ENCODE data around the gene TUBA3D. TPM values are rescaled to one million over a fixed set of nuclear protein-coding genes. Genes with fewer than 3 reads are reported as not detected.

Gene TUBA3D
- total and polyA plus RNA-seq, 2 of the 13 experiments (the other 11 are each of a cell fraction or from before 2014, with no cell fraction given), result not detected

- TF ChIP-seq NPAS2 (CRISPR knock-in tag; IDR thresholded peaks at IDR 0.05; ENCODE audit: borderline replicate concordance) (no peak), BORCS8-MEF2B (CRISPR knock-in tag; IDR thresholded peaks at IDR 0.05) (peak; percentile 7; the same call in 1 of the 2 replicates), MEIS1 (CRISPR knock-in tag; IDR thresholded peaks at IDR 0.05; ENCODE audit: borderline replicate concordance) (peak; percentile 27; the same call in 1 of the 2 replicates), YY1 (IDR thresholded peaks at IDR 0.05; ENCODE audit: insufficient read depth, insufficient replicate concordance, low read depth, low read length) (peak; percentile 94), SSRP1 (CRISPR knock-in tag; IDR thresholded peaks at IDR 0.05) (no peak), MTF2 (CRISPR knock-in tag; IDR thresholded peaks at IDR 0.05; ENCODE audit: borderline replicate concordance) (no peak; the same call in 1 of the 2 replicates), ATF2 (CRISPR knock-in tag; IDR thresholded peaks at IDR 0.05) (peak; percentile 74), TFDP1 (CRISPR knock-in tag; IDR thresholded peaks at IDR 0.05; ENCODE audit: borderline replicate concordance) (peak; percentile 97), DMAP1 (CRISPR knock-in tag; IDR thresholded peaks at IDR 0.05) (peak; percentile 85), TFAP4 (IDR thresholded peaks at IDR 0.05; ENCODE audit: borderline replicate concordance, low read depth) (peak; percentile 52; the same call in 1 of the 2 replicates), MXD3 (CRISPR knock-in tag; IDR thresholded peaks at IDR 0.05) (peak; percentile 17; the same call in 1 of the 2 replicates), SIX1 (CRISPR knock-in tag; IDR thresholded peaks at IDR 0.05; ENCODE audit: borderline replicate concordance) (no peak)
- TF ChIP-seq, protein P1, sequence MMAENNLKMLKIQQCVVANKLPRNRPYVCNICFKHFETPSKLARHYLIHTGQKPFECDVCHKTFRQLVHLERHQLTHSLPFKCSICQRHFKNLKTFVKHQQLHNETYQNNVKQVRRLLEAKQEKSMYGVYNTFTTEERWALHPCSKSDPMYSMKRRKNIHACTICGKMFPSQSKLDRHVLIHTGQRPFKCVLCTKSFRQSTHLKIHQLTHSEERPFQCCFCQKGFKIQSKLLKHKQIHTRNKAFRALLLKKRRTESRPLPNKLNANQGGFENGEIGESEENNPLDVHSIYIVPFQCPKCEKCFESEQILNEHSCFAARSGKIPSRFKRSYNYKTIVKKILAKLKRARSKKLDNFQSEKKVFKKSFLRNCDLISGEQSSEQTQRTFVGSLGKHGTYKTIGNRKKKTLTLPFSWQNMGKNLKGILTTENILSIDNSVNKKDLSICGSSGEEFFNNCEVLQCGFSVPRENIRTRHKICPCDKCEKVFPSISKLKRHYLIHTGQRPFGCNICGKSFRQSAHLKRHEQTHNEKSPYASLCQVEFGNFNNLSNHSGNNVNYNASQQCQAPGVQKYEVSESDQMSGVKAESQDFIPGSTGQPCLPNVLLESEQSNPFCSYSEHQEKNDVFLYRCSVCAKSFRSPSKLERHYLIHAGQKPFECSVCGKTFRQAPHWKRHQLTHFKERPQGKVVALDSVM (CRISPR knock-in tag; IDR thresholded peaks at IDR 0.05), result peak; percentile 11; the same call in 1 of the 2 replicates
- TF ChIP-seq, protein P2, sequence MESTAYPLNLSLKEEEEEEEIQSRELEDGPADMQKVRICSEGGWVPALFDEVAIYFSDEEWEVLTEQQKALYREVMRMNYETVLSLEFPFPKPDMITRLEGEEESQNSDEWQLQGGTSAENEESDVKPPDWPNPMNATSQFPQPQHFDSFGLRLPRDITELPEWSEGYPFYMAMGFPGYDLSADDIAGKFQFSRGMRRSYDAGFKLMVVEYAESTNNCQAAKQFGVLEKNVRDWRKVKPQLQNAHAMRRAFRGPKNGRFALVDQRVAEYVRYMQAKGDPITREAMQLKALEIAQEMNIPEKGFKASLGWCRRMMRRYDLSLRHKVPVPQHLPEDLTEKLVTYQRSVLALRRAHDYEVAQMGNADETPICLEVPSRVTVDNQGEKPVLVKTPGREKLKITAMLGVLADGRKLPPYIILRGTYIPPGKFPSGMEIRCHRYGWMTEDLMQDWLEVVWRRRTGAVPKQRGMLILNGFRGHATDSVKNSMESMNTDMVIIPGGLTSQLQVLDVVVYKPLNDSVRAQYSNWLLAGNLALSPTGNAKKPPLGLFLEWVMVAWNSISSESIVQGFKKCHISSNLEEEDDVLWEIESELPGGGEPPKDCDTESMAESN (CRISPR knock-in tag; conservative IDR thresholded peaks at IDR 0.05), result peak; percentile 76
- TF ChIP-seq, protein P3, sequence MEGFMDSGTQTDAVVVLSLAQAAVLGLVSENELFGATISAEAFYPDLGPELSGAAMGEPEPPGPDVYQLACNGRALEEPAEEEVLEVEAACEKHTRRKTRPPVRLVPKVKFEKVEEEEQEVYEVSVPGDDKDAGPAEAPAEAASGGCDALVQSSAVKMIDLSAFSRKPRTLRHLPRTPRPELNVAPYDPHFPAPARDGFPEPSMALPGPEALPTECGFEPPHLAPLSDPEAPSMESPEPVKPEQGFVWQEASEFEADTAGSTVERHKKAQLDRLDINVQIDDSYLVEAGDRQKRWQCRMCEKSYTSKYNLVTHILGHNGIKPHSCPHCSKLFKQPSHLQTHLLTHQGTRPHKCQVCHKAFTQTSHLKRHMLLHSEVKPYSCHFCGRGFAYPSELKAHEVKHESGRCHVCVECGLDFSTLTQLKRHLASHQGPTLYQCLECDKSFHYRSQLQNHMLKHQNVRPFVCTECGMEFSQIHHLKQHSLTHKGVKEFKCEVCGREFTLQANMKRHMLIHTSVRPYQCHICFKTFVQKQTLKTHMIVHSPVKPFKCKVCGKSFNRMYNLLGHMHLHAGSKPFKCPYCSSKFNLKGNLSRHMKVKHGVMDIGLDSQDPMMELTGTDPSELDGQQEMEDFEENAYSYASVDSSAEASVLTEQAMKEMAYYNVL (CRISPR knock-in tag; IDR thresholded peaks at IDR 0.05; ENCODE audit: borderline replicate concordance), result peak; percentile 74; the same call in 1 of the 2 replicates
Observed at GRCh38 chr2:131492418-131493198, 16.7 kb downstream of the TUBA3D start (continued).

Measured in HepG2 (cell line).